NB4 (cell line): ENCODE results near the gene CSTPP1.
"Not testable (repeated sequence)": the region's sequence is repeated elsewhere in the genome, so short reads cannot be mapped to it uniquely, and the experiment has no call there.

Source experiments
- MAX ChIP-seq: IDR thresholded peaks from 2 replicates; pipeline ENCODE4 v1.6.1; 2011; ENCODE audit warnings: low read depth, low read length
- TF ChIP-seq, protein P1 (sequence below): IDR thresholded peaks from one replicate; pipeline ENCODE4 v1.5.1; 2012; ENCODE audit warnings: low read depth, low read length

DNA sequence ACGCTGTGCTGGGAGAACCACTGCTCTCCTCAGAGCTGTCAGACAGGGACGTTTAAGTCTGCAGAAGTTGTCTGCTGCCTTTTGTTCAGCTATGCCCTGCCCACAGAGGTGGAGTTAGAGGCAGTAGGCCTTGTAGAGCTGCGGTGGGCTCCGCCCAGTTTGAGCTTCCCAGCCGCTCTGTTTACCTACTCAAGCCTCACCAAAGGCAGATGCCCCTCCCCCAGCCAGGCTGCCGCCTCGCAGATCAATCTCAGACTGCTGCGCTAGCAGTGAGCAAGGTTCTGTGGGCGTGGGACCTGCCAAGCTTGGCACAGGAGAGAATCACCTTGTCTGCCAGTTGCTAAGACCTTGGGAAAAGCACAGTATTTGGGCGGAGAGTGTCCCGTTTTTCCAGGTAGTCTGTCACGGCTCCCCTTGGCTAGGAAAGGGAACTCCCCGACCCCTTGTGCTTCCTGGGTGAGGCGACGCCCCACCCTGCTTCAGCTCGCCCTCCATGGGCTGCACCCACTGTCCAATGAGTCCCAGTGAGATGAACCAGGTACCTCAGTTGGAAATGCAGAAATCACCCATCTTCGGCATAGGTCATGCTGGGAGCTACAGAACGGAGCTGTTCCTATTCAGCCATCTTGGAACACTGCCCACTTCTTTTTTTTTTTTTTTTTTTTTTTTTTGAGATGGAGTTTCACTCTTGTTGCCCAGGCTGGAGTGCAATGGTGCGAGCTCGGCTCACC, 182.6 kb downstream of the CSTPP1 start:
- TF ChIP-seq, protein P1, sequence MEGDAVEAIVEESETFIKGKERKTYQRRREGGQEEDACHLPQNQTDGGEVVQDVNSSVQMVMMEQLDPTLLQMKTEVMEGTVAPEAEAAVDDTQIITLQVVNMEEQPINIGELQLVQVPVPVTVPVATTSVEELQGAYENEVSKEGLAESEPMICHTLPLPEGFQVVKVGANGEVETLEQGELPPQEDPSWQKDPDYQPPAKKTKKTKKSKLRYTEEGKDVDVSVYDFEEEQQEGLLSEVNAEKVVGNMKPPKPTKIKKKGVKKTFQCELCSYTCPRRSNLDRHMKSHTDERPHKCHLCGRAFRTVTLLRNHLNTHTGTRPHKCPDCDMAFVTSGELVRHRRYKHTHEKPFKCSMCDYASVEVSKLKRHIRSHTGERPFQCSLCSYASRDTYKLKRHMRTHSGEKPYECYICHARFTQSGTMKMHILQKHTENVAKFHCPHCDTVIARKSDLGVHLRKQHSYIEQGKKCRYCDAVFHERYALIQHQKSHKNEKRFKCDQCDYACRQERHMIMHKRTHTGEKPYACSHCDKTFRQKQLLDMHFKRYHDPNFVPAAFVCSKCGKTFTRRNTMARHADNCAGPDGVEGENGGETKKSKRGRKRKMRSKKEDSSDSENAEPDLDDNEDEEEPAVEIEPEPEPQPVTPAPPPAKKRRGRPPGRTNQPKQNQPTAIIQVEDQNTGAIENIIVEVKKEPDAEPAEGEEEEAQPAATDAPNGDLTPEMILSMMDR, result not testable (repeated sequence)
- TF ChIP-seq MAX, result not testable (repeated sequence)
